Tibial artery (tissue), 4 donors: ENCODE results near the gene PRF1.
A peak's percentile ranks its signal among the peaks of the same experiment; 100 is the strongest.

Experiments
- DNase-seq, 2 donors: peaks; one replicate each; pipeline ENCODE4 v3.0.0-alpha.2; 2019
- H3K27ac ChIP-seq, 2 donors: fragments of 200-600 bp; sonication (generic) in 1 of 2; 1 replicate in 1 of 2; 2 replicates in 1 of 2; pipeline ENCODE4 v1.5.1; 2018 to 2019; ENCODE audit warnings: mild to moderate bottlenecking in 1 of 2
- H3K27me3 ChIP-seq, 2 donors: fragments of 200-600 bp; sonication (generic) in 1 of 2; one replicate each; pipeline versions ENCODE4 v1.5.1 to v1.6.0; 2016 to 2019
- H3K36me3 ChIP-seq, 3 donors: fragments of 200-600 bp; sonication (generic) in 2 of 3; one replicate each; pipeline ENCODE4 v1.5.1; 2016 to 2019; ENCODE audit warnings: mild to moderate bottlenecking in 2 of 3
- H3K4me1 ChIP-seq, 4 donors: fragments of 200-600 bp; sonication (generic) in 2 of 4; 1 replicate in 3 of 4; 2 replicates in 1 of 4; pipeline ENCODE4 v1.5.1; 2016 to 2019
- H3K4me3 ChIP-seq, 2 donors: fragments of 200-600 bp; sonication (generic) in 1 of 2; 1 replicate in 1 of 2; 2 replicates in 1 of 2; pipeline ENCODE4 v1.5.1; 2018 to 2019; ENCODE audit warnings: mild to moderate bottlenecking in 2 of 2
- H3K9me3 ChIP-seq, 3 donors: fragments of 200-600 bp; sonication (generic) in 1 of 3; one replicate each; pipeline ENCODE4 v1.5.1; 2016 to 2019
- intact Hi-C: fragments of 100-400 bp; cut with DNase I; formaldehyde crosslinking; loops from one replicate; pipeline ENCODE4 v1.15.0; 2023; ENCODE audit warnings: low total_unique reads
- TF ChIP-seq, protein P1 (sequence below), 2 experiments: fragments of 200-600 bp in 1 of 2; fragments of 450-650 bp in 1 of 2; IDR thresholded peaks; one replicate each; pipeline ENCODE4 v1.5.1; 2017 to 2019; ENCODE audit warnings: antibody characterized with exemption in 2 of 2, mild to moderate bottlenecking in 1 of 2, moderate library complexity in 1 of 2

Gene PRF1

GRCh38 chr10:70586348-70586930 is 16.1 kb downstream of the PRF1 start:
- H3K27ac ChIP-seq, result no peak overlapping the region
- DNase-seq, result peak in 1 of 2 donors; percentile 7
- intact Hi-C loops, result no loop called here
- H3K36me3 ChIP-seq, result no peaks in the 10 kb centered on the region
- H3K4me1 ChIP-seq, result no peaks in the 10 kb centered on the region
- no peak overlapping the region for H3K4me3 ChIP-seq
- TF ChIP-seq, protein P1, sequence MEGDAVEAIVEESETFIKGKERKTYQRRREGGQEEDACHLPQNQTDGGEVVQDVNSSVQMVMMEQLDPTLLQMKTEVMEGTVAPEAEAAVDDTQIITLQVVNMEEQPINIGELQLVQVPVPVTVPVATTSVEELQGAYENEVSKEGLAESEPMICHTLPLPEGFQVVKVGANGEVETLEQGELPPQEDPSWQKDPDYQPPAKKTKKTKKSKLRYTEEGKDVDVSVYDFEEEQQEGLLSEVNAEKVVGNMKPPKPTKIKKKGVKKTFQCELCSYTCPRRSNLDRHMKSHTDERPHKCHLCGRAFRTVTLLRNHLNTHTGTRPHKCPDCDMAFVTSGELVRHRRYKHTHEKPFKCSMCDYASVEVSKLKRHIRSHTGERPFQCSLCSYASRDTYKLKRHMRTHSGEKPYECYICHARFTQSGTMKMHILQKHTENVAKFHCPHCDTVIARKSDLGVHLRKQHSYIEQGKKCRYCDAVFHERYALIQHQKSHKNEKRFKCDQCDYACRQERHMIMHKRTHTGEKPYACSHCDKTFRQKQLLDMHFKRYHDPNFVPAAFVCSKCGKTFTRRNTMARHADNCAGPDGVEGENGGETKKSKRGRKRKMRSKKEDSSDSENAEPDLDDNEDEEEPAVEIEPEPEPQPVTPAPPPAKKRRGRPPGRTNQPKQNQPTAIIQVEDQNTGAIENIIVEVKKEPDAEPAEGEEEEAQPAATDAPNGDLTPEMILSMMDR (IDR thresholded peaks at IDR 0.05), result no peak
- peaks cover 0 to 21% of the 10 kb centered on the region in 2 donors for H3K27me3 ChIP-seq
- H3K9me3 ChIP-seq, result no peaks in the 10 kb centered on the region

GRCh38 chr10:70585578-70586169 is 16.9 kb downstream of the PRF1 start:
- no peaks in the 10 kb centered on the region for H3K9me3 ChIP-seq
- H3K4me1 ChIP-seq, result no peaks in the 10 kb centered on the region
- H3K36me3 ChIP-seq, result no peaks in the 10 kb centered on the region
- H3K27me3 ChIP-seq, result peaks cover 0 to 16% of the 10 kb centered on the region in 2 donors
- no peak overlapping the region for H3K4me3 ChIP-seq
- no peak for DNase-seq
- TF ChIP-seq, protein P1 (IDR thresholded peaks at IDR 0.05), result no peak
- intact Hi-C loops, result no loop called here
- H3K27ac ChIP-seq, result no peak overlapping the region

- H3K36me3 ChIP-seq, result no peaks in the 10 kb centered on the region
- peaks cover 0 to 16% of the 10 kb centered on the region in 2 donors for H3K27me3 ChIP-seq
- H3K4me3 ChIP-seq, result no peak overlapping the region
- no peaks in the 10 kb centered on the region for H3K4me1 ChIP-seq
- H3K9me3 ChIP-seq, result no peaks in the 10 kb centered on the region
- intact Hi-C loops, result no loop called here
- DNase-seq, result peak in 1 of 2 donors; percentile 12
- TF ChIP-seq, protein P1 (IDR thresholded peaks at IDR 0.05), result no peak
- no peak overlapping the region for H3K27ac ChIP-seq
These were observed 17.5 kb downstream of the PRF1 start for GRCh38 chr10:70584909-70585544.

- H3K4me1 ChIP-seq, result no peaks in the 10 kb centered on the region
- peak in 1 of 2 donors; percentile 2 for DNase-seq
- TF ChIP-seq, protein P1 (IDR thresholded peaks at IDR 0.05), result no peak
- peaks cover 0 to 16% of the 10 kb centered on the region in 2 donors for H3K27me3 ChIP-seq
- no peaks in the 10 kb centered on the region for H3K36me3 ChIP-seq
- intact Hi-C loops, result no loop called here
- H3K4me3 ChIP-seq, result no peak overlapping the region
- H3K9me3 ChIP-seq, result no peaks in the 10 kb centered on the region
- no peak overlapping the region for H3K27ac ChIP-seq
These were observed 18.2 kb downstream of the PRF1 start for GRCh38 chr10:70584366-70584765.

GRCh38 chr10:70583669-70584037 is 18.9 kb downstream of the PRF1 start:
- H3K36me3 ChIP-seq, result no peaks in the 10 kb centered on the region
- TF ChIP-seq, protein P1 (IDR thresholded peaks at IDR 0.05), result no peak
- DNase-seq, result peak in 1 of 2 donors; percentile 8
- H3K27me3 ChIP-seq, result peaks cover 0 to 16% of the 10 kb centered on the region in 2 donors
- H3K27ac ChIP-seq, result no peak overlapping the region
- intact Hi-C loops, result no loop called here
- no peaks in the 10 kb centered on the region for H3K9me3 ChIP-seq
- no peak overlapping the region for H3K4me3 ChIP-seq
- no peaks in the 10 kb centered on the region for H3K4me1 ChIP-seq
